A549 (cell line): ENCODE data around the gene CELSR1. TPM values are rescaled to one million over a fixed set of nuclear protein-coding genes. Genes with fewer than 3 reads are reported as not detected.

Experiments used
- ATAC-seq, 2 experiments: fragments of 200-7000 bp in 1 of 2; fragments of >200 bp in 1 of 2; cut with Nextera tagmentation in 1 of 2; cut with Tn5 transposase in 1 of 2; 3 replicates each; pipeline versions ENCODE4 v1.8.0 to v1.9.1; 2018 to 2020; ENCODE audit warnings: mild to moderate bottlenecking in 1 of 2, moderate library complexity in 1 of 2
- CTCF ChIA-PET: fragments of 300-600 bp; sonication (Branson Sonifier 250); formaldehyde crosslinking; extraction: SDS; loops from one replicate; lab custom pipeline; 2021; ENCODE audit warnings: antibody characterized with exemption, inconsistent platforms; lab: Yijun Ruan, JAX
- POLR2A ChIA-PET: fragments of 350-600 bp; formaldehyde crosslinking; extraction: SDS; loops from one replicate; lab custom pipeline; 2021; ENCODE audit warnings: antibody characterized with exemption, inconsistent platforms; lab: Yijun Ruan, JAX
- DNase-seq, 2 experiments: peaks; one replicate each; pipeline versions ENCODE4 v3.0.0 to v3.0.0-alpha.2; 2011 to 2016; ENCODE audit warnings: low read depth in 1 of 2, low spot score in 1 of 2
- FAIRE-seq: peaks from 2 replicates; lab custom pipeline; 2011; peaks lifted over from hg19 to GRCh38; lab: Jason Lieb, UNC
- H3K27ac ChIP-seq, 2 experiments: fragments of >200 bp; sonication (Bioruptor Twin); formaldehyde crosslinking; 3 replicates each; pipeline ENCODE4 v1.5.1; 2016 to 2017
- H3K4me1 ChIP-seq: fragments of >200 bp; sonication (Bioruptor Twin); formaldehyde crosslinking; 3 replicates; pipeline ENCODE4 v1.6.1; 2016
- H3K4me2 ChIP-seq: fragments of >200 bp; sonication (Bioruptor Twin); formaldehyde crosslinking; 3 replicates; pipeline ENCODE4 v1.6.1; 2016
- H3K4me3 ChIP-seq: fragments of >200 bp; sonication (Bioruptor Twin); formaldehyde crosslinking; 3 replicates; pipeline ENCODE4 v1.5.1; 2016
- H3K9me3 ChIP-seq: fragments of >200 bp; sonication (Bioruptor Twin); formaldehyde crosslinking; 3 replicates; pipeline ENCODE4 v1.6.1; 2016
- BHLHE40 ChIP-seq: IDR thresholded peaks from 2 replicates; pipeline ENCODE4 v1.6.1; 2012; ENCODE audit warnings: low read depth, low read length, inconsistent platforms
- CBX2 ChIP-seq: fragments of 200-600 bp; sonication (generic); IDR thresholded peaks from 2 replicates; pipeline ENCODE4 v1.6.1; 2016; ENCODE audit warnings: low read depth, mild to moderate bottlenecking, borderline replicate concordance
- CBX8 ChIP-seq: fragments of 200-600 bp; sonication (generic); IDR thresholded peaks from 2 replicates; pipeline ENCODE4 v1.6.1; 2016
- CEBPB ChIP-seq, 2 experiments: fragments of >200 bp in 1 of 2; sonication (Bioruptor Twin) in 1 of 2; formaldehyde crosslinking in 1 of 2; IDR thresholded peaks; 2 replicates each; pipeline ENCODE4 v1.6.1; 2012 to 2016
- CHD2 ChIP-seq: fragments of 150-350 bp; IDR thresholded peaks from 2 replicates; pipeline ENCODE4 v1.6.1; 2014; ENCODE audit warnings: low read length; ENCODE audit not compliant: partially characterized antibody
- CHD4 ChIP-seq: fragments of 200-600 bp; sonication (generic); IDR thresholded peaks from 2 replicates; pipeline ENCODE4 v1.6.1; 2016; ENCODE audit warnings: antibody characterized with exemption, mild to moderate bottlenecking, borderline replicate concordance
- E2F6 ChIP-seq: IDR thresholded peaks from 2 replicates; pipeline ENCODE4 v1.6.1; 2012; ENCODE audit warnings: low read depth, borderline replicate concordance
- EHF ChIP-seq: fragments of 250-450 bp; sonication (Bioruptor Pico); IDR thresholded peaks from 2 replicates; pipeline ENCODE4 v1.5.0; 2020; ENCODE audit warnings: mild to moderate bottlenecking
- FOXS1 ChIP-seq: fragments of 250-450 bp; sonication (Bioruptor Pico); IDR thresholded peaks from 2 replicates; pipeline ENCODE4 v1.5.0; 2020; ENCODE audit warnings: mild to moderate bottlenecking, moderate library complexity
- GATA3 ChIP-seq: IDR thresholded peaks from 2 replicates; pipeline ENCODE4 v1.6.1; 2012; ENCODE audit warnings: borderline replicate concordance
- HDAC2 ChIP-seq: fragments of 200-600 bp; sonication (generic); IDR thresholded peaks from 2 replicates; pipeline ENCODE4 v1.6.1; 2016
- KDM5A ChIP-seq: fragments of 200-600 bp; sonication (generic); IDR thresholded peaks from 2 replicates; pipeline ENCODE4 v1.6.1; 2016; ENCODE audit warnings: antibody characterized with exemption, mild to moderate bottlenecking
- MAX ChIP-seq: IDR thresholded peaks from 2 replicates; pipeline ENCODE4 v1.6.1; 2012
- NFE2L2 ChIP-seq: fragments of 150-350 bp; conservative IDR thresholded peaks from 2 replicates; pipeline ENCODE4 v1.6.1; 2014; ENCODE audit warnings: low read length
- NPAS2 ChIP-seq: fragments of 250-450 bp; sonication (Bioruptor Pico); IDR thresholded peaks from 2 replicates; pipeline ENCODE4 v1.8.0; 2022; ENCODE audit warnings: mild to moderate bottlenecking, moderate library complexity, borderline replicate concordance
- PBX3 ChIP-seq: IDR thresholded peaks from 2 replicates; pipeline ENCODE4 v1.6.1; 2012
- POLR2AphosphoS2 ChIP-seq: conservative IDR thresholded peaks from 2 replicates; pipeline ENCODE4 v1.6.1; 2012; ENCODE audit warnings: low read length, improper control_type of control experiment, inconsistent platforms
- RAD21 ChIP-seq, 2 experiments: fragments of >200 bp in 1 of 2; sonication (Bioruptor Twin) in 1 of 2; formaldehyde crosslinking in 1 of 2; IDR thresholded peaks in 1 of 2; conservative IDR thresholded peaks in 1 of 2; 2 replicates in 1 of 2; 3 replicates in 1 of 2; pipeline ENCODE4 v1.6.1; 2012 to 2018; ENCODE audit warnings: inconsistent platforms in 1 of 2
- RFX5 ChIP-seq: fragments of 450-650 bp; IDR thresholded peaks from 2 replicates; pipeline ENCODE4 v1.7.1; 2014; ENCODE audit warnings: antibody characterized with exemption, mild to moderate bottlenecking, moderate library complexity
- SREBF2 ChIP-seq: fragments of 450-650 bp; IDR thresholded peaks from 2 replicates; pipeline ENCODE4 v1.6.1; 2014; ENCODE audit warnings: mild to moderate bottlenecking, moderate library complexity
- TFCP2L1 ChIP-seq: fragments of 250-450 bp; sonication (Bioruptor Pico); IDR thresholded peaks from 2 replicates; pipeline ENCODE4 v1.5.0; 2021; ENCODE audit warnings: mild to moderate bottlenecking
- USF2 ChIP-seq: fragments of 450-650 bp; IDR thresholded peaks from 2 replicates; pipeline ENCODE4 v1.6.1; 2014; ENCODE audit warnings: antibody characterized with exemption
- ZC3H11A ChIP-seq: fragments of 450-650 bp; IDR thresholded peaks from 2 replicates; pipeline ENCODE4 v1.6.1; 2014; ENCODE audit warnings: antibody characterized with exemption, mild to moderate bottlenecking
- ZFP36 ChIP-seq: fragments of 450-650 bp; IDR thresholded peaks from 2 replicates; pipeline ENCODE4 v1.6.1; 2014; ENCODE audit warnings: borderline replicate concordance; ENCODE audit not compliant: partially characterized antibody
- WGBS: methylation state at CpG from one replicate; pipeline ENCODE4 v1.1.6; 2017; ENCODE audit errors: missing lambda C conversion rate; 5-methylcytosine and 5-hydroxymethylcytosine counted together
- polyA plus RNA-seq, 4 experiments: library from polyadenylated mRNA; depleted of rRNA in 3 of 4; stranded (reverse); fragments of >200 nt; fragmentation: RNase III in 1 of 4; extraction: RNeasy Plus Mini Kit Qiagen cat#74134 plus additional on column Dnase treatment in 1 of 4; gene quantifications; 2 replicates in 3 of 4; 3 replicates in 1 of 4; pipeline ENCODE4 v1.2.3, GENCODE V29; 2011 to 2017

CELSR1 gene
- polyA plus RNA-seq, 2 of the 4 experiments (the other 2 are of a cell fraction): 15.3 to 31.8 TPM

GRCh38 chr22:46556775-46557174 lies 19.4 kb upstream of the CELSR1 start (continued):
- TF ChIP-seq NPAS2 (CRISPR knock-in tag) (no peak), BHLHE40 (no peak), USF2 (no peak), HDAC2 (no peak)

- ATAC-seq: no peak
- no peak overlapping the region for H3K4me3 ChIP-seq
- no peak overlapping the region for H3K27ac ChIP-seq
- POLR2A ChIA-PET: no interaction called here
- no peak overlapping the region for H3K4me2 ChIP-seq
- CTCF ChIA-PET: interaction anchor here (2.1 to 4.9 kb wide), 3 partner anchors 10 to 185 kb away, joined by 9 to 39 read pairs (median 15); no protein-coding TSS in a partner anchor
- H3K9me3 ChIP-seq: peaks cover 17% of the 10 kb centered on the region; the same call in 1 of the 3 replicates
- WGBS: 84% methylated on average over 4 of the region's 4 CpGs
- H3K4me1 ChIP-seq: peaks cover 5% of the 10 kb centered on the region; the same call in 1 of the 3 replicates
- DNase-seq: no peak
- FAIRE-seq: no peak
- TF ChIP-seq TFCP2L1 (CRISPR knock-in tag) (no peak), PBX3 (no peak), GATA3 (no peak), SREBF2 (no peak), RFX5 (no peak), CEBPB (IDR thresholded peaks at IDR 0.05) (no peak), ZFP36 (no peak)
These were observed 15.8 kb upstream of the CELSR1 start for GRCh38 chr22:46553189-46553588.

GRCh38 chr22:46551996-46552395 lies 14.6 kb upstream of the CELSR1 start:
- Histone ChIP-seq H3K9me3 (peaks cover 15% of the 10 kb centered on the region; the same call in 1 of the 3 replicates), H3K4me3 (no peak overlapping the region), H3K27ac (no peak overlapping the region), H3K4me2 (no peak overlapping the region), H3K4me1 (peaks cover 15% of the 10 kb centered on the region)
- ChIA-PET CTCF (interaction anchor here (0.8 to 4.9 kb wide), 6 partner anchors 10 to 196 kb away, joined by 3 to 39 read pairs (median 8); no protein-coding TSS in a partner anchor), POLR2A (no interaction called here)
- DNase-seq (no peak), FAIRE-seq (no peak), ATAC-seq (no peak)
- TF ChIP-seq ZC3H11A: no peak
- TF ChIP-seq CHD2: no peak
- no peak for TF ChIP-seq ZFP36
- TF ChIP-seq CBX2: no peak
- no peak for TF ChIP-seq FOXS1 (CRISPR knock-in tag)
- no peak for TF ChIP-seq POLR2AphosphoS2
- TF ChIP-seq CHD4: no peak
- no peak for TF ChIP-seq TFCP2L1 (CRISPR knock-in tag)
- TF ChIP-seq EHF: no peak
- no peak for TF ChIP-seq NFE2L2
- no peak for TF ChIP-seq KDM5A
- 80% methylated on average over 9 of the region's 12 CpGs for WGBS

- no peak for ATAC-seq
- Histone ChIP-seq H3K27ac (no peak overlapping the region), H3K9me3 (peaks cover 9% of the 10 kb centered on the region; the same call in 1 of the 3 replicates), H3K4me2 (no peak overlapping the region), H3K4me1 (peaks cover 22% of the 10 kb centered on the region), H3K4me3 (no peak overlapping the region)
- POLR2A ChIA-PET: no interaction called here
- DNase-seq: no peak
- WGBS: 83% methylated on average over 9 of the region's 9 CpGs
- CTCF ChIA-PET: interaction anchor here (0.8 to 4.9 kb wide), 6 partner anchors 9 to 196 kb away, joined by 3 to 39 read pairs (median 8); no protein-coding TSS in a partner anchor
- FAIRE-seq: no peak
- TF ChIP-seq E2F6 (no peak), KDM5A (no peak), RAD21 (conservative IDR thresholded peaks at IDR 0.05 in 1 of 2, IDR thresholded peaks at IDR 0.05 in 1 of 2) (no peak), CBX8 (no peak), MAX (no peak)
These were observed 13.9 kb upstream of the CELSR1 start for GRCh38 chr22:46551321-46551720.
